Neuronal stem cell (in vitro differentiated cells): ENCODE data around the gene HTR2A.

Experiments used
- DNase-seq: peaks from one replicate; pipeline ENCODE4 v3.0.0-alpha.2; 2013; ENCODE audit warnings: low spot score
- H2AFZ ChIP-seq: one replicate; pipeline ENCODE4 v1.6.1; 2013; ENCODE audit warnings: mild to moderate bottlenecking, low read length, inconsistent platforms
- H2AK5ac ChIP-seq: 2 replicates; pipeline ENCODE4 v1.6.1; 2013; ENCODE audit warnings: low read depth, mild to moderate bottlenecking, inconsistent platforms, low read length, moderate library complexity, mixed read lengths
- H2BK120ac ChIP-seq: 2 replicates; pipeline ENCODE4 v1.6.1; 2013; ENCODE audit warnings: low read depth, mild to moderate bottlenecking, inconsistent platforms, low read length, moderate library complexity, mixed read lengths
- H2BK12ac ChIP-seq: one replicate; pipeline ENCODE4 v1.6.1; 2013; ENCODE audit warnings: low read length, inconsistent platforms
- H2BK15ac ChIP-seq: 2 replicates; pipeline ENCODE4 v1.6.1; 2013; ENCODE audit warnings: mild to moderate bottlenecking, low read length, inconsistent platforms, mixed read lengths
- H2BK5ac ChIP-seq: one replicate; pipeline ENCODE4 v1.6.1; 2013; ENCODE audit warnings: inconsistent platforms, mild to moderate bottlenecking, low read length, moderate library complexity
- H3K14ac ChIP-seq: one replicate; pipeline ENCODE4 v1.6.1; 2013; ENCODE audit warnings: low read length, inconsistent platforms
- H3K18ac ChIP-seq: 2 replicates; pipeline ENCODE4 v1.6.1; 2013; ENCODE audit warnings: low read length, inconsistent platforms
- H3K23ac ChIP-seq: 2 replicates; pipeline ENCODE4 v1.6.1; 2013; ENCODE audit warnings: low read depth, mild to moderate bottlenecking, mixed read lengths, low read length, inconsistent platforms; ENCODE audit not compliant: poor library complexity
- H3K27ac ChIP-seq: replicated peaks from 3 replicates; pipeline ENCODE4 v1.5.1; 2013; ENCODE audit warnings: low read length, inconsistent platforms
- H3K27me3 ChIP-seq, 3 experiments: 2 replicates each; pipeline ENCODE4 v1.6.1; 2013; ENCODE audit warnings: low read length in 3 of 3, mild to moderate bottlenecking in 2 of 3, inconsistent platforms in 1 of 3, low read depth in 1 of 3, mixed read lengths in 1 of 3, moderate library complexity in 1 of 3; ENCODE audit not compliant: control insufficient read depth in 3 of 3, insufficient read depth in 3 of 3
- H3K36me3 ChIP-seq, 2 donors: replicated peaks in 1 of 2; 2 replicates each; pipeline ENCODE4 v1.6.1; 2013; ENCODE audit warnings: low read length in 2 of 2; ENCODE audit not compliant: control insufficient read depth in 2 of 2, insufficient read depth in 2 of 2
- H3K4ac ChIP-seq: 2 replicates; pipeline ENCODE4 v1.6.1; 2013; ENCODE audit warnings: inconsistent platforms, mild to moderate bottlenecking, low read length, moderate library complexity
- H3K4me1 ChIP-seq, 2 donors: 1 replicate in 1 of 2; 2 replicates in 1 of 2; pipeline ENCODE4 v1.6.1; 2013; ENCODE audit warnings: low read length in 2 of 2, low read depth in 1 of 2; ENCODE audit not compliant: control insufficient read depth in 2 of 2, insufficient read depth in 1 of 2
- H3K4me2 ChIP-seq: one replicate; pipeline ENCODE4 v1.6.1; 2013; ENCODE audit warnings: mild to moderate bottlenecking, low read length, inconsistent platforms; ENCODE audit not compliant: insufficient read depth, poor library complexity, severe bottlenecking
- H3K4me3 ChIP-seq, 2 donors: 2 replicates each; pipeline ENCODE4 v1.5.1; 2013; ENCODE audit warnings: low read length in 2 of 2, mild to moderate bottlenecking in 2 of 2, inconsistent platforms in 1 of 2, moderate library complexity in 1 of 2
- H3K79me1 ChIP-seq: one replicate; pipeline ENCODE4 v1.6.1; 2013; ENCODE audit warnings: low read depth, mild to moderate bottlenecking, inconsistent platforms, low read length, moderate library complexity
- H3K9ac ChIP-seq: one replicate; pipeline ENCODE4 v1.6.1; 2013; ENCODE audit warnings: mild to moderate bottlenecking, low read depth, low read length, inconsistent platforms; ENCODE audit not compliant: poor library complexity
- H3K9me3 ChIP-seq, 2 donors: replicated peaks in 1 of 2; 2 replicates each; pipeline versions ENCODE3 to v1.6.1; 2013; ENCODE audit warnings: low read length in 2 of 2, mild to moderate bottlenecking in 2 of 2, inconsistent platforms in 1 of 2, low read depth in 1 of 2, mixed read lengths in 1 of 2, moderate library complexity in 1 of 2; ENCODE audit not compliant: control insufficient read depth in 2 of 2, insufficient read depth in 1 of 2
- H4K8ac ChIP-seq: one replicate; pipeline ENCODE4 v1.6.1; 2013; ENCODE audit warnings: low read depth, mild to moderate bottlenecking, inconsistent platforms, low read length, moderate library complexity
- H4K91ac ChIP-seq: one replicate; pipeline ENCODE4 v1.6.1; 2013; ENCODE audit warnings: low read length, low read depth, mild to moderate bottlenecking, inconsistent platforms; ENCODE audit not compliant: poor library complexity
- WGBS, 2 donors: extraction: QIAGEN DNeasy Blood & Tissue Kit; methylation state at CpG; one replicate each; pipeline ENCODE4 v1.1.7; 2013; ENCODE audit warnings: missing lambda C conversion rate in 2 of 2, mixed read lengths in 1 of 2; ENCODE audit not compliant: insufficient read length in 2 of 2, insufficient replicate concordance in 1 of 2; ENCODE audit errors: extremely low coverage in 2 of 2; 5-methylcytosine and 5-hydroxymethylcytosine counted together

Gene HTR2A

DNA sequence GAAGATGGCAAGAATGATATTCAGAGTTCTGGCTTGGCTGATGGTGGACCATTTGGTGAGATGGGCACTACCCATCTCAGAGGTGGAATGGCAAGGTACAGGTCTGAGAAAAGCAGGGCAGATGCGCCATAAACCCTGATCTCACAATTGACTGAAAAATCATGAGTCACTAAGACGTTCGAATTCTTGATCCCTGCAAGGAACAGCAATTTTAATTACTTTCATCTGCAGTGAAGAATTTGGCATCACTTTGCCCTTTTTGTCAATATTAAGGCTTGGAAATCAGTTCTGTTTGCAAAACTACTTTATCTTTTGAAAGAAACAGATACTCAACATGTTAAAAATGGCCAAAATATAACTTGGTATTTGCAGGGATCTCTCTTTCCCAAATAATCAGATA lies 38.1 kb downstream of the HTR2A start:
- no peak overlapping the region for H3K14ac ChIP-seq
- H3K79me1 ChIP-seq: no peaks in the 10 kb centered on the region
- no peak overlapping the region for H3K4ac ChIP-seq
- H2BK12ac ChIP-seq: no peak overlapping the region
- no peak overlapping the region for H3K18ac ChIP-seq
- no peak overlapping the region for H2AFZ ChIP-seq
- no peaks in the 10 kb centered on the region for H3K4me1 ChIP-seq
- H3K4me3 ChIP-seq: no peak overlapping the region
- H2AK5ac ChIP-seq: no peak overlapping the region
- H2BK15ac ChIP-seq: no peak overlapping the region
- H3K9ac ChIP-seq: no peak overlapping the region
- no CpG with 5 or more reads among the region's 3 CpGs for WGBS, 2 donors
- H3K36me3 ChIP-seq: no peaks in the 10 kb centered on the region
- no peak overlapping the region for H4K91ac ChIP-seq
- no peak overlapping the region for H4K8ac ChIP-seq
- H3K27ac ChIP-seq: no peak overlapping the region
- H2BK120ac ChIP-seq: no peak overlapping the region
- DNase-seq: no peak
- H3K9me3 ChIP-seq: no peaks in the 10 kb centered on the region
- H3K4me2 ChIP-seq: no peak overlapping the region
- H2BK5ac ChIP-seq: no peak overlapping the region
- H3K23ac ChIP-seq: no peak overlapping the region
- peaks cover 0 to 5% (median 0%) of the 10 kb centered on the region in 3 experiments for H3K27me3 ChIP-seq

DNA sequence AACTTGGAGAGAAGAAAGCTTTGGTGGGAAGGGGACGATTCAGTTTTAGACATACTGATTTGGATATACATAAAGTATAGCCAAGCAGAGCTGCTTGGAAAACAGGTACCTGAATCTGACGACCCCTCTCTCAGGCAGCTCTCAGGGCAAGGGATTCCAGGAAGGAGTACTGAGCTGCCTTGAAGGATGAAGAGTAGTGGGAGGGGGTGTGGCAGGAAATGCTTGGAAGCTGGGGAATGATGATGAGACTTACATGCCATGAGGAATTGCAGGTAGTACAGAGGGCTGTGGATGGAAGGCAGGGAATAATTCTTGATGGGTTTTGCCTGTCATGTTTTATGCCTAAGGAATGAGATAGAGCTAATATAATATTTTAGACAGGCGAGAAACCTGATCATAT lies 38.7 kb downstream of the HTR2A start:
- Histone ChIP-seq H3K4ac (no peak overlapping the region), H3K14ac (no peak overlapping the region), H3K27me3 (peaks cover 0 to 5% (median 0%) of the 10 kb centered on the region in 3 experiments), H3K23ac (no peak overlapping the region), H3K4me2 (no peak overlapping the region), H3K9me3 (no peaks in the 10 kb centered on the region), H2BK12ac (no peak overlapping the region), H3K9ac (no peak overlapping the region), H3K18ac (no peak overlapping the region), H3K4me3 (no peak overlapping the region), H2AK5ac (no peak overlapping the region), H3K36me3 (no peaks in the 10 kb centered on the region), H2AFZ (no peak overlapping the region), H4K8ac (no peak overlapping the region), H2BK120ac (no peak overlapping the region), H2BK5ac (no peak overlapping the region), H3K27ac (no peak overlapping the region), H3K79me1 (no peaks in the 10 kb centered on the region), H4K91ac (no peak overlapping the region), H3K4me1 (no peaks in the 10 kb centered on the region), H2BK15ac (no peak overlapping the region)
- DNase-seq: no peak
- no CpG with 5 or more reads among the region's 3 CpGs for WGBS, 2 donors

GRCh38 chr13:46855664-46856063 lies 41.2 kb downstream of the HTR2A start:
- H3K4me2 ChIP-seq: no peak overlapping the region
- WGBS, 2 donors: no CpG with 5 or more reads among the region's 3 CpGs
- H2BK5ac ChIP-seq: no peak overlapping the region
- no peak overlapping the region for H4K91ac ChIP-seq
- no peak overlapping the region for H3K4me3 ChIP-seq
- no peak overlapping the region for H2BK120ac ChIP-seq
- H3K4me1 ChIP-seq: no peaks in the 10 kb centered on the region
- H3K36me3 ChIP-seq: no peaks in the 10 kb centered on the region
- no peak overlapping the region for H2AK5ac ChIP-seq
- no peak overlapping the region for H2AFZ ChIP-seq
- H2BK15ac ChIP-seq: no peak overlapping the region
- no peak overlapping the region for H3K23ac ChIP-seq
- H3K27ac ChIP-seq: no peak overlapping the region
- H4K8ac ChIP-seq: no peak overlapping the region
- no peak overlapping the region for H3K18ac ChIP-seq
- DNase-seq: no peak
- H3K79me1 ChIP-seq: no peaks in the 10 kb centered on the region
- H3K9me3 ChIP-seq: no peaks in the 10 kb centered on the region
- H3K4ac ChIP-seq: no peak overlapping the region
- H3K14ac ChIP-seq: no peak overlapping the region
- H3K9ac ChIP-seq: no peak overlapping the region
- no peak overlapping the region for H2BK12ac ChIP-seq
- no peaks in the 10 kb centered on the region for H3K27me3 ChIP-seq

DNA sequence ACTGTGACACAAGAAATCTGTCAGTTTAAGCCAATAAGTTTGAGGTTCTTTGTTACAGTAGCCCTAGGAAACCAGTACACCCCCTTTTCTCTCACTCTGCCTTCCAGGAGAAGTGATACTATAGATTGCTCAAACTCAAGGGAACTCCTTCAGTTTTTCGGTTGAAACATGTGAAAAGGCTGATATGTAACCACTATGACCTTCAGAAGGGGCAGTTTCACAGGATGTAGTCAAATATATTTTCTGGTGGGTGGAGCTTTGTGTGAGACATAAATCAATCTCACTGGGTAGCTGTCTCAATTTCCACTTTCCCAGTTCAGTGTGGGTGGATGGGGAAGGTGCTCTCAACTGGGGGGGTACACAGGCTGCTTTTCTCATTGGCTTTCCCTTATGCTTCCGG lies 41.7 kb downstream of the HTR2A start:
- Histone ChIP-seq H2AFZ (no peak overlapping the region), H3K4me2 (no peak overlapping the region), H3K4ac (no peak overlapping the region), H2AK5ac (no peak overlapping the region), H4K91ac (no peak overlapping the region), H3K14ac (no peak overlapping the region), H3K27me3 (no peaks in the 10 kb centered on the region), H3K79me1 (no peaks in the 10 kb centered on the region), H2BK120ac (no peak overlapping the region), H3K9me3 (no peaks in the 10 kb centered on the region), H3K18ac (no peak overlapping the region), H2BK15ac (no peak overlapping the region), H4K8ac (no peak overlapping the region), H2BK5ac (no peak overlapping the region), H3K36me3 (no peaks in the 10 kb centered on the region), H3K4me3 (no peak overlapping the region), H3K27ac (no peak overlapping the region), H3K23ac (no peak overlapping the region), H2BK12ac (no peak overlapping the region), H3K4me1 (no peaks in the 10 kb centered on the region), H3K9ac (no peak overlapping the region)
- WGBS, 2 donors: no CpG with 5 or more reads among the region's 2 CpGs
- DNase-seq: no peak
